Posterior vena cava (tissue), 2 donors: ENCODE data around the gene CD320. TPM values are rescaled to one million over a fixed set of nuclear protein-coding genes. Genes with fewer than 3 reads are reported as not detected.

Experiments used
- DNase-seq: peaks from one replicate; pipeline ENCODE4 v3.0.0-alpha.2; 2020; ENCODE audit warnings: low spot score
- intact Hi-C, 2 donors: fragments of 100-400 bp; cut with DNase I; formaldehyde crosslinking; loops; one replicate each; pipeline versions ENCODE4 v1.14.1 to v1.14.2; 2022 to 2023
- total RNA-seq, 2 donors: library from RNA; stranded (reverse); fragmentation: NEBNext Ultra II Directional; extraction: Animal tissue kit (Norgen Biotek cat#: 25700); gene quantifications; one replicate each; pipeline ENCODE4 v1.2.1, GENCODE V29; 2021
- donor health status: DM: yes; HTN: yes; CAD: no.
- donor health status: DM: yes; HTN: yes; CAD: no.

The CD320 gene
- total RNA-seq, 2 donors from 2014 or later, result 29.2 to 31.6 TPM

GRCh38 chr19:8261347-8261746 lies 46.8 kb downstream of the CD320 start:
- no peak for DNase-seq
- intact Hi-C loops, result no loop called here

GRCh38 chr19:8259922-8260247 lies 48.3 kb downstream of the CD320 start:
- DNase-seq, result peak; percentile 52
- intact Hi-C loops, result loop anchor here (5.0 kb wide), 2 partner anchors 313 to 333 kb away; partner anchors contain the start of gene CTXN1 (in 1 of the 2)

- intact Hi-C loops, result loop anchor here (5.0 kb wide), 2 partner anchors 312 to 332 kb away; partner anchors contain the start of gene CTXN1 (in 1 of the 2)
- DNase-seq, result peak; percentile 72
These were observed 48.8 kb downstream of the CD320 start for GRCh38 chr19:8259142-8259921.

GRCh38 chr19:8257052-8257443 lies 51.1 kb downstream of the CD320 start:
- intact Hi-C loops, result loop anchor here (5.0 kb wide), 2 partner anchors 310 to 330 kb away; partner anchors contain the start of gene CTXN1 (in 1 of the 2)

GRCh38 chr19:8256276-8257051 lies 51.7 kb downstream of the CD320 start:
- intact Hi-C loops, result loop anchor here (5.0 kb wide), 2 partner anchors 309 to 329 kb away; partner anchors contain the start of gene CTXN1 (in 1 of the 2)
- DNase-seq, result no peak

More at GRCh38 chr19:8257052-8257443, 51.1 kb downstream of the CD320 start:
- no peak for DNase-seq

- intact Hi-C loops, result loop anchor here (5.0 kb wide), 2 partner anchors 308 to 328 kb away; partner anchors contain the start of gene CTXN1 (in 1 of the 2)
- DNase-seq, result no peak
These were observed 52.6 kb downstream of the CD320 start for GRCh38 chr19:8255426-8256125.

- intact Hi-C loops, result loop anchor here (5.0 kb wide), 3 partner anchors 97 to 327 kb away; partner anchors contain the start of gene CTXN1 (in 1 of the 2)
- no peak for DNase-seq
These were observed 53.7 kb downstream of the CD320 start for GRCh38 chr19:8254286-8255001.

GRCh38 chr19:8253678-8254077 lies 54.5 kb downstream of the CD320 start:
- DNase-seq, result no peak
- intact Hi-C loops, result loop anchor here (5.0 kb wide), 1 partner anchor 96 kb away; no protein-coding TSS in a partner anchor

GRCh38 chr19:8252922-8253589 lies 55.1 kb downstream of the CD320 start:
- intact Hi-C loops, result loop anchor here (5.0 kb wide), 1 partner anchor 96 kb away; no protein-coding TSS in a partner anchor
- peak; percentile 94 for DNase-seq

Other genes starting within 250 kb of the CD320 start
- not detected for gene FBN3, start 158.8 kb downstream of the CD320 start, total RNA-seq
- 10 to 100 TPM; 23.2 to 28.8 TPM for gene CERS4, start 99.0 kb downstream of the CD320 start, total RNA-seq
- gene NDUFA7, start 13.0 kb upstream of the CD320 start, total RNA-seq, result 10 to 100 TPM; 29.8 to 31.2 TPM
- 100 to 1,000 TPM; 798 to 911 TPM for gene RPS28, start 13.1 kb upstream of the CD320 start, total RNA-seq
- 10 to 100 TPM; 11.0 to 22.5 TPM for gene KANK3, start 34.9 kb upstream of the CD320 start, total RNA-seq
- 10 to 100 TPM; 10.4 to 95.3 TPM for gene ANGPTL4, start 55.8 kb upstream of the CD320 start, total RNA-seq
- 10 to 100 TPM; 83.1 to 86.9 TPM for gene RAB11B, start 82.0 kb upstream of the CD320 start, total RNA-seq
- gene MARCHF2, start 104.9 kb upstream of the CD320 start, total RNA-seq, result 10 to 100 TPM; 50.3 to 57.6 TPM
- 100 to 1,000 TPM; 118 to 119 TPM for gene HNRNPM, start 136.6 kb upstream of the CD320 start, total RNA-seq
- gene PRAM1, start 194.3 kb upstream of the CD320 start, total RNA-seq, result 1 to 10 TPM; 1.5 to 2.6 TPM
- 10 to 100 TPM; 15.9 to 16.0 TPM for gene ZNF414, start 205.8 kb upstream of the CD320 start, total RNA-seq